Measurements from ENCODE around the gene TPCN1. TPM values are rescaled to one million over a fixed set of nuclear protein-coding genes. Genes with fewer than 3 reads are reported as not detected.

The TPCN1 gene
- total RNA-seq, 1 experiment from 2014 or later, result 42.7 TPM

DNA sequence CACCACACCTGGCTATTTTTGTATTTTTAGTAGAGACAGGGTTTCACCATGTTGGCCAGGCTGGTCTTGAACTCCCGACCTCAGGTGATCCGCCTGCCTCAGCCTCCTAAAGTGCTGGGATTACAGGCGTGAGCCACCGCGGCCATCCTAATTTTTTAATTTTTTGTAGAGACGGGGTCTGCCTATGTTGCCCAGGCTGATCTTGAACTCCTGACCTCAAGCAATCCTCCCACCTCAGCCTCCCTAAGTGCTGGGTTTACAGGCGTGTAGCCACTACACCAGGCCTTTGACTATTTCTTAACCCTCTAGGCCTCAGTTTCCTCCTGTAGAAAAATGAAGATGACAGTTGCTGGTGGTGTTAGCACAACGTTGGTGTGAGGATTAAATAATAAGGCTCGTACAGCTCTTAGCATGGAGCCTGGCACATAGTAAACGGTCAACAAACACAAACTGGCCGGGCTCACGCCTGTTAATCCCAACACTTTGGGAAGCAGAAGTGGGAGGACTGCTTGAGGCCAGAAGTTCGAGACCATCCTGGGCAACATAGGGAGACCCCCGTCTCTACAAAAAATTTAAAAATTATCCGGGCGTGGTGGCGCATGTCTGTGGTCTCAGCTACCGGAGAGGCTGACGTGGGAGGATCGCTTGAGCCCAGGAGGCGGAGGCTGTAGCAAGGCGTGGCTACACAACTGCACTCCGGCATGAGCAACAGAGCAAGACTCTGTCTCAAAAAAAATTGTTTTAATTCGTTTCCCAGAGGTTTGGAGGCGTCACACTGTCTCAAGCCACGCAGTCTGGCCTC lies 37.0 kb upstream of the TPCN1 start:
- intact Hi-C loops (cut with micrococcal nuclease; ENCODE audit: unreplicated experiment), result no loop called here
- Histone ChIP-seq H4K20me1 (ENCODE audit: insufficient read depth) (peaks cover 31% of the 10 kb centered on the region), H3K27me3 (ENCODE audit: insufficient read depth, low read depth) (no peaks in the 10 kb centered on the region), H3K36me3 (ENCODE audit: low read depth) (peaks cover 17% of the 10 kb centered on the region; the same call in 1 of the 2 replicates), H3K9me3 (ENCODE audit: insufficient read depth, low read depth) (no peaks in the 10 kb centered on the region), H2AFZ (peak overlapping the region; percentile 90), H3K9me2 (ENCODE audit: insufficient read depth) (no peaks in the 10 kb centered on the region), H3K79me2 (ENCODE audit: low read depth) (peaks cover 57% of the 10 kb centered on the region), H3K4me3 (peak overlapping the region; percentile 80), H3K4me2 (peak overlapping the region; percentile 91), H3K27ac (peak overlapping the region; percentile 89), H3K4me1 (replicated peaks; ENCODE audit: insufficient read depth) (peaks cover 15% of the 10 kb centered on the region), H3F3A (ENCODE audit: insufficient read depth, low read depth) (peaks cover 30% of the 10 kb centered on the region)
- no peak for TF ChIP-seq EZH2 (IDR thresholded peaks at IDR 0.05; ENCODE audit: low read depth)
- TF ChIP-seq, protein P1, sequence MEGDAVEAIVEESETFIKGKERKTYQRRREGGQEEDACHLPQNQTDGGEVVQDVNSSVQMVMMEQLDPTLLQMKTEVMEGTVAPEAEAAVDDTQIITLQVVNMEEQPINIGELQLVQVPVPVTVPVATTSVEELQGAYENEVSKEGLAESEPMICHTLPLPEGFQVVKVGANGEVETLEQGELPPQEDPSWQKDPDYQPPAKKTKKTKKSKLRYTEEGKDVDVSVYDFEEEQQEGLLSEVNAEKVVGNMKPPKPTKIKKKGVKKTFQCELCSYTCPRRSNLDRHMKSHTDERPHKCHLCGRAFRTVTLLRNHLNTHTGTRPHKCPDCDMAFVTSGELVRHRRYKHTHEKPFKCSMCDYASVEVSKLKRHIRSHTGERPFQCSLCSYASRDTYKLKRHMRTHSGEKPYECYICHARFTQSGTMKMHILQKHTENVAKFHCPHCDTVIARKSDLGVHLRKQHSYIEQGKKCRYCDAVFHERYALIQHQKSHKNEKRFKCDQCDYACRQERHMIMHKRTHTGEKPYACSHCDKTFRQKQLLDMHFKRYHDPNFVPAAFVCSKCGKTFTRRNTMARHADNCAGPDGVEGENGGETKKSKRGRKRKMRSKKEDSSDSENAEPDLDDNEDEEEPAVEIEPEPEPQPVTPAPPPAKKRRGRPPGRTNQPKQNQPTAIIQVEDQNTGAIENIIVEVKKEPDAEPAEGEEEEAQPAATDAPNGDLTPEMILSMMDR (conservative IDR thresholded peaks at IDR 0.05), result no peak
- CTCF ChIA-PET, result no interaction called here
- no peak for DNase-seq
- BruUV-seq (replicated peaks), result TSS peak; percentile 55
- POLR2A ChIA-PET (ENCODE audit: unreplicated experiment), result interaction anchor here (0.5 to 0.7 kb wide), 3 partner anchors 57 to 192 kb away, joined by 3 read pairs; no protein-coding TSS in a partner anchor

DNA sequence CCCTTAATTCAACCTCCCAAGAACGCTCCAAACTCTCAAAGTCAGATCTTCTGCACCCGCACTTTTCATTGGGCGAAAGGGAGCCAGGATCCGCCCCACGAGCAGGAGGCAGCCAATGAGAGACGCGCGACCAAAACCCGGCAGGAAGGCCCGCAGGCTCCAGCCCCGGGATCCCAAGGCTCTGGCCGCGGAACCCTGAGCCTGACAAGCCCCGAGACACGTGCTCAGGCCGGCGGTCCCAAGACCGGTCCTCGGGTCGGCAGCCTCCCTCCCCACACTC lies 36.4 kb upstream of the TPCN1 start:
- Histone ChIP-seq H3K36me3 (ENCODE audit: low read depth) (peaks cover 16% of the 10 kb centered on the region; the same call in 1 of the 2 replicates), H3K4me2 (peak overlapping the region; percentile 91), H3K79me2 (ENCODE audit: low read depth) (peaks cover 57% of the 10 kb centered on the region), H3K9me2 (ENCODE audit: insufficient read depth) (no peaks in the 10 kb centered on the region), H3K4me3 (peak overlapping the region; percentile 80), H4K20me1 (ENCODE audit: insufficient read depth) (peaks cover 31% of the 10 kb centered on the region), H3K4me1 (replicated peaks; ENCODE audit: insufficient read depth) (peaks cover 15% of the 10 kb centered on the region), H3K9me3 (ENCODE audit: insufficient read depth, low read depth) (no peaks in the 10 kb centered on the region), H3F3A (ENCODE audit: insufficient read depth, low read depth) (peaks cover 36% of the 10 kb centered on the region), H3K27ac (peak overlapping the region; percentile 89), H3K27me3 (ENCODE audit: insufficient read depth, low read depth) (no peaks in the 10 kb centered on the region), H2AFZ (peak overlapping the region; percentile 90)
- TF ChIP-seq, protein P1 (conservative IDR thresholded peaks at IDR 0.05), result no peak
- TF ChIP-seq EZH2 (IDR thresholded peaks at IDR 0.05; ENCODE audit: low read depth), result no peak
- BruUV-seq (replicated peaks), result no TSS peak
- DNase-seq, result peak; percentile 79 to 90
- POLR2A ChIA-PET (ENCODE audit: unreplicated experiment), result interaction anchor here (0.5 to 0.7 kb wide), 3 partner anchors 16 to 192 kb away, joined by 3 to 4 read pairs (median 3); no protein-coding TSS in a partner anchor
- intact Hi-C loops (cut with micrococcal nuclease; ENCODE audit: unreplicated experiment), result no loop called here
- CTCF ChIA-PET, result interaction anchor here (0.6 kb wide), 1 partner anchor 49 kb away, joined by 4 read pairs; the partner anchor contains the start of gene RASAL1

DNA sequence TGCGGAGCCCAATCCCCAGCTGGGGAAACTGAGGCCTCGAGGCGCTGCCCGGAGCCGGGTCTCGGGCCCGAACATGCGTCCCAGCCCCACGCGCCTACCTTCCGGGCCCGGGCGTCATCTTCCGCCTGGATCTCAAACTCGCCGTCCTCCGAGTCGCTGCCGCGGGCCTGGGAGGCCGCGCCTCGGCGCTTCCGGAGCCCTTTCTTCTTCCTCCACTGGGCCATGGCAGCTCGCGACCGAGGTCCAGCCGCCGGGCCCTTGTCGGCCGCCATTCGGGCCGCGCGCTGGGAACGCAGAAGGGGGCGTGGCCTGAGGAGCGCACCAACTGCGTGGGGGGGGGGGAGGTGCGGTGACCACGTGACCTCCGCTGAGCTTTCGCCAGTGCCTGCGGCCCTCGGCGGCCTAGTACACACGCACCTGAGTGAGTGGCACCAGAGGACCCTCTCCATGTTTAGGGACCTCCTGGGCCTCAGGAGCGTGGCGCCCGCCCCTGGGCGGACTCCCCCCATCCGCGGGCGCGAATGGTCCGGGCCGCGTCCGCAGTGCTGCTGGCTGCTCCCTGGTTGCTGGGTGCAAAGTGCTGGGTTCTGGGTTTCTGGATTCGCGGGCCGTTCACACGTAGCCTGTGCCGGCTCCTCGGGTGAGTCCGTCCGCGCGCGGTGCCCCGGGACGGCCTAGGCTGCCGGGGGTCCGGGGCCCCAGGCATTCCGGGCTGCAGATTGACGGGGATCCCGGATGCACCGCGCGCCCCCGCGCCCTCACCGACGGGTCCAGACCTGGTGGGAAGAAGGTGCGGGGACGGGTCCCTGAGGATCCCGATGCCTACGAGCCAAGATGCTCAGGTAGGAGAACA lies 35.9 kb upstream of the TPCN1 start, which contains the start of the genes DDX54 and RITA1:
TSS of gene DDX54 (minus strand) at position 299 of the 853 bp plus-strand sequence. CDS start at position 272, 27 bp downstream.
TSS of gene RITA1 (plus strand) at position 542 of the 853 bp plus-strand sequence. CDS start 1,026 bp downstream, outside the sequence.
- no peak for TF ChIP-seq EZH2 (IDR thresholded peaks at IDR 0.05; ENCODE audit: low read depth)
- TF ChIP-seq, protein P1 (conservative IDR thresholded peaks at IDR 0.05), result no peak
- H3K27me3 ChIP-seq (ENCODE audit: insufficient read depth, low read depth), result no peaks in the 10 kb centered on the region
- H3K9me2 ChIP-seq (ENCODE audit: insufficient read depth), result no peaks in the 10 kb centered on the region
- H2AFZ ChIP-seq, result peak within 1 kb of the TSS; percentile 90
- no peaks in the 10 kb centered on the region for H3K9me3 ChIP-seq (ENCODE audit: insufficient read depth, low read depth)
- peaks cover 15% of the 10 kb centered on the region for H3K4me1 ChIP-seq (replicated peaks; ENCODE audit: insufficient read depth)
- H3F3A ChIP-seq (ENCODE audit: insufficient read depth, low read depth), result peaks cover 39% of the 10 kb centered on the region
- intact Hi-C loops (cut with micrococcal nuclease; ENCODE audit: unreplicated experiment), result no loop called here
- peaks cover 31% of the 10 kb centered on the region for H4K20me1 ChIP-seq (ENCODE audit: insufficient read depth)
- DNase-seq, result peak; percentile 61 to 78
- BruUV-seq (replicated peaks), result no TSS peak
- ChIA-PET POLR2A (ENCODE audit: unreplicated experiment) (interaction anchor here (0.6 to 0.7 kb wide), 5 partner anchors 15 to 1456 kb away, joined by 3 to 9 read pairs (median 5); partner anchors contain the start of gene TPCN1), CTCF (interaction anchor here (0.6 kb wide), 2 partner anchors 50 to 85 kb away, joined by 4 to 8 read pairs; partner anchors contain the start of gene RASAL1)
- H3K27ac ChIP-seq, result peak within 1 kb of the TSS; percentile 89
- peak within 1 kb of the TSS; percentile 80 for H3K4me3 ChIP-seq
- H3K79me2 ChIP-seq (ENCODE audit: low read depth), result peaks cover 57% of the 10 kb centered on the region
- H3K36me3 ChIP-seq (ENCODE audit: low read depth), result peaks cover 11% of the 10 kb centered on the region; the same call in 1 of the 2 replicates
- H3K4me2 ChIP-seq, result peak within 1 kb of the TSS; percentile 91

Data from PC-9 (cell line).